ENCODE measurements around the gene RHOT1.

- no peak for TF ChIP-seq CTCF (IDR thresholded peaks at IDR 0.05)
- TF ChIP-seq EZH2phosphoT487 (IDR thresholded peaks at IDR 0.05) = no peak
Measured at GRCh38 chr17:32269377-32269776, 127.1 kb downstream of the RHOT1 start.

Measured in neural progenitor cell (in vitro differentiated cells).